ENCODE measurements around the gene GPRIN2. TPM values are rescaled to one million over a fixed set of nuclear protein-coding genes. Genes with fewer than 3 reads are reported as not detected.
"Not testable (repeated sequence)": the region's sequence is repeated elsewhere in the genome, so short reads cannot be mapped to it uniquely, and the experiment has no call there.

Gene GPRIN2
- total RNA-seq, 1 experiment from 2014 or later = not detected

DNA sequence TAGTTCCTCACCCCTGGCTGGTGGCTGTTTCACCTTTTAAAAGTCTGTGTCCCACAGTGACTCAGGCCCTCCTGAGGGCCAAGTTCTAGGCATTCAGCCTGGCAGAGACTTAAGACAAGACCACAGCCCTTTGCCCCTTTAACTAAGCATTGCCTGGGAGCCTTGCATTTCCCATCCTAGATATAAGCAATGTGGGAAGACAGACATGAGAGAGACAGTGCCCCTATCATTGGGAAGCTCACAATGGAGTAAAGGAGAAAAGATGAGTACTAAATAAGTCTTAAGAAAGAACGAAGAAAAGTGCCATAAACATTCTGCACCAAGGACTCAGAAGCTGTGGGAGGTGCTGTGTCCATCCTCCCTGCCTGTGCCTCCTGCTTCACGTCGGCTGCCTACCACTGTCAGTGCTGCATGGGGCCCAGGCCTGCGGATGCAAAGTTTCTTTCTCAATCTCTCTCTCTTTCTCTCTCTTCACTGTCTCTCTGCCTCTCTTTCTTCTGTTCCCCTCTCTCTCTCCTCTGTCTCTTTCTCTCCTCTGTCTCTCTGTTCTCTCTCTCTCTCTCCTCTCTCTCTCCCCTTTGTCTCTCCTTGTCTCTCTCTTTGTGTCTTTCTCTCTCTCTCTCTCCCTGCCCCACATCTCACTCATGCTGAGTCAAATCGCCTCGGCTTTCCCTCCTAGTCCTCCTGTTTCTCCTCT, 21.5 kb downstream of the GPRIN2 start:
- DNase-seq (ENCODE audit: low spot score) = no peak
- CTCF ChIA-PET = no interaction called here
- no TSS peak for BruUV-seq (replicated peaks)

DNA sequence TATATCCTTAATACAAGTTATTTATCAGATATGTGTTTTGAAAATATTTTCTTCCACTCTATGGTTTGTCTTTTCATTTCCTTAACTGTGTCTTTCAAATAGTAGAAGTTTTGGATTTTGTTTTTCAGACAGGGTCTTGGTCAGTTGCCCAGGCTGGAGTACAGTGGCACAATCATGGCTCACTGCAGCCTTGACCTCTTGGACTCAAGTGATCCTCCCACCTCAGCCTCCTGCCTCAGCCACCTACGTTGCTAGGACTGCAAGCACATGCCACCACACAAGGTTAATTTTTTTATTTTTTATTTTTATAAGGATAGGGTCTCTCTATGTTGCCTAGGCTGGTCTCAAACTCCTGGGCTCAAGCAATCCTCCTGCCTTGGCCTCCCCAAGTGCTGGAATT, 24.2 kb downstream of the GPRIN2 start:
- H3K4me3 ChIP-seq (ENCODE audit: low read depth, low read length, poor library complexity, severe bottlenecking); H3K27ac ChIP-seq (ENCODE audit: low read depth, low read length, poor library complexity, severe bottlenecking); H3K27me3 ChIP-seq (replicated peaks; ENCODE audit: insufficient read depth, low read depth, low read length, poor library complexity); H3K9me3 ChIP-seq (ENCODE audit: low read depth, low read length, poor library complexity, severe bottlenecking); DNase-seq (ENCODE audit: low spot score); POLR2A ChIA-PET (ENCODE audit: low non-redundant PET); BruUV-seq (replicated peaks); H3K36me3 ChIP-seq (ENCODE audit: insufficient read depth, low read length, poor library complexity, severe bottlenecking); CTCF ChIA-PET; H3K4me1 ChIP-seq (ENCODE audit: insufficient read depth, low read length, poor library complexity, severe bottlenecking); intact Hi-C loops (cut with micrococcal nuclease; ENCODE audit: unreplicated experiment): not testable (repeated sequence)

More for the DNA sequence above, 21.5 kb downstream of the GPRIN2 start:
- Histone ChIP-seq H3K27me3 (replicated peaks; ENCODE audit: insufficient read depth, low read depth, low read length, poor library complexity) (peaks cover 15% of the 10 kb centered on the region), H3K9me3 (ENCODE audit: low read depth, low read length, poor library complexity, severe bottlenecking) (no peaks in the 10 kb centered on the region), H3K27ac (ENCODE audit: low read depth, low read length, poor library complexity, severe bottlenecking) (no peak overlapping the region), H3K4me3 (ENCODE audit: low read depth, low read length, poor library complexity, severe bottlenecking) (no peak overlapping the region), H3K36me3 (ENCODE audit: insufficient read depth, low read length, poor library complexity, severe bottlenecking) (no peaks in the 10 kb centered on the region), H3K4me1 (ENCODE audit: insufficient read depth, low read length, poor library complexity, severe bottlenecking) (no peaks in the 10 kb centered on the region)
- POLR2A ChIA-PET (ENCODE audit: low non-redundant PET) = no interaction called here
- intact Hi-C loops (cut with micrococcal nuclease; ENCODE audit: unreplicated experiment) = no loop called here
- no peak for TF ChIP-seq EZH2 (IDR thresholded peaks at IDR 0.05; ENCODE audit: borderline replicate concordance, low read depth, low read length, poor library complexity, severe bottlenecking)
- TF ChIP-seq, protein P1, sequence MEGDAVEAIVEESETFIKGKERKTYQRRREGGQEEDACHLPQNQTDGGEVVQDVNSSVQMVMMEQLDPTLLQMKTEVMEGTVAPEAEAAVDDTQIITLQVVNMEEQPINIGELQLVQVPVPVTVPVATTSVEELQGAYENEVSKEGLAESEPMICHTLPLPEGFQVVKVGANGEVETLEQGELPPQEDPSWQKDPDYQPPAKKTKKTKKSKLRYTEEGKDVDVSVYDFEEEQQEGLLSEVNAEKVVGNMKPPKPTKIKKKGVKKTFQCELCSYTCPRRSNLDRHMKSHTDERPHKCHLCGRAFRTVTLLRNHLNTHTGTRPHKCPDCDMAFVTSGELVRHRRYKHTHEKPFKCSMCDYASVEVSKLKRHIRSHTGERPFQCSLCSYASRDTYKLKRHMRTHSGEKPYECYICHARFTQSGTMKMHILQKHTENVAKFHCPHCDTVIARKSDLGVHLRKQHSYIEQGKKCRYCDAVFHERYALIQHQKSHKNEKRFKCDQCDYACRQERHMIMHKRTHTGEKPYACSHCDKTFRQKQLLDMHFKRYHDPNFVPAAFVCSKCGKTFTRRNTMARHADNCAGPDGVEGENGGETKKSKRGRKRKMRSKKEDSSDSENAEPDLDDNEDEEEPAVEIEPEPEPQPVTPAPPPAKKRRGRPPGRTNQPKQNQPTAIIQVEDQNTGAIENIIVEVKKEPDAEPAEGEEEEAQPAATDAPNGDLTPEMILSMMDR (conservative IDR thresholded peaks at IDR 0.05; ENCODE audit: low read depth, low read length) = no peak

DNA sequence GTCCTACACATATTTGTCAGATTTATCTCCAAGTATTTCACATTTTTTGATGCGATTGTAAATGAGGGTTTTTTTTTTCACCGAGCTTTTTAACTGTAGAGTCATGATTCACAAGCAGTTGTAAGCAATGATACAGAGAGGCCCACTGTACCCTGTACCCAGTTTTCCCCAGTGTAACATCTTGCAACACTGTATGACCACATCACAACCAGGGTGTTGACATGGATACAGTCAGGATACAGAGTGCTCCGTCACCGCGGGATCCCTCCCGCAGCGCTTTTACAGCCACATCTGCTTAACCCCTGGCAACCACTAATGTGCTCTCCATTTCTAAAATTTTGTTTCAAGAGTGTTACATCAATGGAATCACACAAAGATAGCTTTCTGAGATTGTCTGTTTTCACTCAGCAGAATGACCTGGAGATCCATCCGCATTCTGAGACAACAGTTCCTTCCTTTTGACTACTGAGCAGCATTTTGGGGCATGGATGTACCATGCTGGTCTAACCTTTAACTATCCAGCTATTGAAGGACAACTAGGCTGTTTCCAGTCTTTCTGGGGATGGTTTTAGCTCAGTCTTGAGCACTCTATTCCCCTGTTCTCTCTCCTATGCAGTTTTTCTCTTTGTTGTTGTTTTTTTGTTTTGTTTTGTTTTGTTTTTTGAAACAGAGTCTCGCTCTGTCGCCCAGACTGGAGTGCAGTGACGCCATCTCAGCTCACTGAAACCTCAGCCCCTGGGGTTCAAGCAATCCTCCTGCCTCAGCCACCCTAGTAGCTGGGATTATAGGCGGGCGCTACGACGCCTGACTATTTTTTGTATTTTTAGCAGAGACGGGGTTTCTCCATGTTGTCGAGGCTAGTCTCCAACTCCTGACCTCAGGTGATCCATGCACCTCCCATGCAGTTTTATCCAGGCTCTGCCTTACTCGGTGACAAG, 25.9 kb downstream of the GPRIN2 start:
- ChIA-PET POLR2A (ENCODE audit: low non-redundant PET) (no interaction called here), CTCF (no interaction called here)
- intact Hi-C loops (cut with micrococcal nuclease; ENCODE audit: unreplicated experiment) = no loop called here
- no peaks in the 10 kb centered on the region for H3K27me3 ChIP-seq (replicated peaks; ENCODE audit: insufficient read depth, low read depth, low read length, poor library complexity)
- no peaks in the 10 kb centered on the region for H3K36me3 ChIP-seq (ENCODE audit: insufficient read depth, low read length, poor library complexity, severe bottlenecking)
- no peaks in the 10 kb centered on the region for H3K9me3 ChIP-seq (ENCODE audit: low read depth, low read length, poor library complexity, severe bottlenecking)
- TF ChIP-seq, protein P1 (conservative IDR thresholded peaks at IDR 0.05; ENCODE audit: low read depth, low read length) = no peak
- no peak for TF ChIP-seq EZH2 (IDR thresholded peaks at IDR 0.05; ENCODE audit: borderline replicate concordance, low read depth, low read length, poor library complexity, severe bottlenecking)
- no peak overlapping the region for H3K4me3 ChIP-seq (ENCODE audit: low read depth, low read length, poor library complexity, severe bottlenecking)
- no peak for DNase-seq (ENCODE audit: low spot score)
- H3K27ac ChIP-seq (ENCODE audit: low read depth, low read length, poor library complexity, severe bottlenecking) = no peak overlapping the region
- BruUV-seq (replicated peaks) = no TSS peak
- H3K4me1 ChIP-seq (ENCODE audit: insufficient read depth, low read length, poor library complexity, severe bottlenecking) = no peaks in the 10 kb centered on the region

DNA sequence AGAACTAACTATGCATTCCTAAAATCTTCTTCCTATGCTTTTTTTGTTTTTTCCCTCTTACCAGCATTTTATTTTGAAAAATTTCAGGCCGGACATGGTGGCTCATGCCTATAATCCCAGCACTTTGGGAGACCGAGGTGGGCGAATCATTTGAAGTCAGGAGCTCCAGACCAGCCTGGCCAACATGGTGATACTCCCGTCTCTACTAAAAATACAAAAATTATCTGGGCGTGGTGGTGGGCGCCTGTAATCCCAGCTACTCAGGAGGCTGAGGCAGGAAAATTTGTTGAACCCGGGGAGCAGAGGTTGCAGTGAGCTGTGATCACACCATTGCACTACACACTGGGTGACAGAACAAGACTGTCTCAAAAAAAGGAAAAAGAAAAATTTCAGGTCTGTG, 26.7 kb downstream of the GPRIN2 start:
- H3K9me3 ChIP-seq (ENCODE audit: low read depth, low read length, poor library complexity, severe bottlenecking); CTCF ChIA-PET; H3K36me3 ChIP-seq (ENCODE audit: insufficient read depth, low read length, poor library complexity, severe bottlenecking); BruUV-seq (replicated peaks); POLR2A ChIA-PET (ENCODE audit: low non-redundant PET); H3K4me1 ChIP-seq (ENCODE audit: insufficient read depth, low read length, poor library complexity, severe bottlenecking); H3K27me3 ChIP-seq (replicated peaks; ENCODE audit: insufficient read depth, low read depth, low read length, poor library complexity); DNase-seq (ENCODE audit: low spot score); H3K4me3 ChIP-seq (ENCODE audit: low read depth, low read length, poor library complexity, severe bottlenecking); H3K27ac ChIP-seq (ENCODE audit: low read depth, low read length, poor library complexity, severe bottlenecking); intact Hi-C loops (cut with micrococcal nuclease; ENCODE audit: unreplicated experiment): not testable (repeated sequence)
